ENCODE data around the gene KIF5C.

- TF ChIP-seq POLR2A (IDR thresholded peaks at IDR 0.05) (no peak), CTCF (IDR thresholded peaks at IDR 0.05) (no peak)
Measured at GRCh38 chr2:148968776-148969319, 93.8 kb downstream of the KIF5C start.

Data from Peyer's patch (tissue), 4 donors.